ENCODE data around the gene PRR15L.
"Not testable (repeated sequence)": the region's sequence is repeated elsewhere in the genome, so short reads cannot be mapped to it uniquely, and the experiment has no call there.

The PRR15L gene

GRCh38 chr17:47957591-47958490 lies at the start of gene PRR15L:
TSS of gene PRR15L (minus strand) at chr17:47957883. CDS start at chr17:47953234, 4,649 bp downstream.
- DNase-seq, result no peak

GRCh38 chr17:48006936-48007709 lies 49.4 kb upstream of the PRR15L start:
- no peak for DNase-seq

- DNase-seq, result no peak
Observed at GRCh38 chr17:48004983-48005382, 47.3 kb upstream of the PRR15L start.

- DNase-seq, result no peak
Observed at GRCh38 chr17:48003417-48004151, 45.9 kb upstream of the PRR15L start.

GRCh38 chr17:48002916-48003416 lies 45.3 kb upstream of the PRR15L start:
- no peak for DNase-seq

- no peak for DNase-seq
Observed at GRCh38 chr17:48002266-48002915, 44.7 kb upstream of the PRR15L start.

- DNase-seq, result not testable (repeated sequence)
Observed at GRCh38 chr17:48001657-48002056, 44.0 kb upstream of the PRR15L start.

GRCh38 chr17:48001197-48001596 lies 43.5 kb upstream of the PRR15L start:
- no peak for DNase-seq

GRCh38 chr17:47999582-47999981 lies 41.9 kb upstream of the PRR15L start:
- no peak for DNase-seq

GRCh38 chr17:47998044-47998443 lies 40.4 kb upstream of the PRR15L start:
- DNase-seq, result no peak

GRCh38 chr17:47997586-47997985 lies 39.9 kb upstream of the PRR15L start:
- DNase-seq, result no peak

GRCh38 chr17:47996201-47996600 lies 38.5 kb upstream of the PRR15L start:
- no peak for DNase-seq

- no peak for DNase-seq
Observed at GRCh38 chr17:47995241-47995935, 37.7 kb upstream of the PRR15L start.

- DNase-seq, result no peak
Observed at GRCh38 chr17:47994724-47995123, 37.0 kb upstream of the PRR15L start.

- DNase-seq, result no peak
Observed at GRCh38 chr17:47993964-47994363, 36.3 kb upstream of the PRR15L start.

GRCh38 chr17:47993031-47993564 lies 35.4 kb upstream of the PRR15L start:
- no peak for DNase-seq

GRCh38 chr17:47992216-47992615 lies 34.5 kb upstream of the PRR15L start:
- no peak for DNase-seq

GRCh38 chr17:47990962-47991731 lies 33.5 kb upstream of the PRR15L start:
- no peak for DNase-seq

- DNase-seq, result no peak
Observed at GRCh38 chr17:47989700-47990099, 32.0 kb upstream of the PRR15L start.

GRCh38 chr17:47989159-47989558 lies 31.5 kb upstream of the PRR15L start:
- DNase-seq, result no peak

GRCh38 chr17:47988445-47988844 lies 30.8 kb upstream of the PRR15L start:
- DNase-seq, result not testable (repeated sequence)
